B cell (primary cell): Measurements from ENCODE around the gene CD163L1. TPM values are rescaled to one million over a fixed set of nuclear protein-coding genes. Genes with fewer than 3 reads are reported as not detected.

Source experiments
- ATAC-seq: fragments of 200-7000 bp; cut with Tn5 transposase; one replicate; pipeline ENCODE4 v1.10.0; 2021; ENCODE audit warnings: low read depth, mild to moderate bottlenecking, moderate number of reproducible peaks, moderate library complexity
- CTCF ChIA-PET: fragments of 350-600 bp; sonication (Branson Sonifier 250); formaldehyde crosslinking; loops from one replicate; lab custom pipeline; 2021; ENCODE audit warnings: antibody characterized with exemption, inconsistent platforms; lab: Charles Lee
- POLR2A ChIA-PET: fragments of 350-600 bp; sonication (Branson Sonifier 250); formaldehyde crosslinking; loops from one replicate; lab custom pipeline; 2021; ENCODE audit warnings: antibody characterized with exemption; lab: Charles Lee
- DNase-seq: peaks from one replicate; pipeline ENCODE4 v3.0.0; 2013
- H2AFZ ChIP-seq: 2 replicates; pipeline ENCODE4 v1.6.1; 2012; ENCODE audit warnings: mild to moderate bottlenecking, low read depth, low read length; ENCODE audit not compliant: insufficient read depth, poor library complexity, severe bottlenecking
- H3K27ac ChIP-seq, 2 donors: 1 replicate in 1 of 2; 2 replicates in 1 of 2; pipeline ENCODE4 v1.5.1; 2012 to 2013; ENCODE audit warnings: low read length in 2 of 2, mild to moderate bottlenecking in 2 of 2, moderate library complexity in 1 of 2
- H3K27me3 ChIP-seq, 4 experiments: fragments of 200-600 bp in 1 of 4; sonication (generic) in 1 of 4; replicated peaks in 1 of 4; 1 replicate in 2 of 4; 2 replicates in 2 of 4; pipeline versions ENCODE4 v1.6.1 to v1.7.0; 2013 to 2016; ENCODE audit warnings: low read length in 3 of 4, mild to moderate bottlenecking in 2 of 4, mixed read lengths in 1 of 4, moderate library complexity in 1 of 4; ENCODE audit not compliant: insufficient read depth in 4 of 4, control insufficient read depth in 3 of 4; ENCODE audit errors: control extremely low read depth in 1 of 4
- H3K36me3 ChIP-seq, 2 experiments: replicated peaks in 1 of 2; 1 replicate in 1 of 2; 2 replicates in 1 of 2; pipeline versions ENCODE4 v1.6.1 to v1.7.1; 2013; ENCODE audit warnings: low read length in 1 of 2; ENCODE audit not compliant: insufficient read depth in 2 of 2, control insufficient read depth in 1 of 2; ENCODE audit errors: control extremely low read depth in 1 of 2, extremely low read depth in 1 of 2
- H3K4me1 ChIP-seq, 2 donors: fragments of 200-600 bp in 1 of 2; sonication (generic) in 1 of 2; 1 replicate in 1 of 2; 2 replicates in 1 of 2; pipeline versions ENCODE4 v1.5.1 to v1.6.1; 2013 to 2017; ENCODE audit warnings: low read length in 2 of 2; ENCODE audit not compliant: control insufficient read depth in 2 of 2, insufficient read depth in 2 of 2
- H3K4me2 ChIP-seq: replicated peaks from 2 replicates; pipeline ENCODE3; 2012; ENCODE audit warnings: mild to moderate bottlenecking, low read depth, low read length; ENCODE audit not compliant: poor library complexity, severe bottlenecking
- H3K4me3 ChIP-seq, 5 experiments: fragments of 200-600 bp in 1 of 5; sonication (generic) in 1 of 5; 1 replicate in 3 of 5; 2 replicates in 2 of 5; pipeline versions ENCODE4 v1.5.1 to v1.7.0; 2011 to 2016; ENCODE audit warnings: low read length in 4 of 5, mild to moderate bottlenecking in 4 of 5, low read depth in 2 of 5, control low read depth in 1 of 5, moderate library complexity in 1 of 5; ENCODE audit not compliant: insufficient read depth in 1 of 5; ENCODE audit errors: control extremely low read depth in 1 of 5, extremely low read depth in 1 of 5
- H3K79me2 ChIP-seq: fragments of 200-600 bp; sonication (generic); one replicate; pipeline ENCODE4 v1.6.0; 2016; ENCODE audit warnings: low read length; ENCODE audit not compliant: control insufficient read depth, insufficient read depth
- H3K9ac ChIP-seq: fragments of 200-600 bp; sonication (generic); 2 replicates; pipeline ENCODE4 v1.6.1; 2017; ENCODE audit warnings: mild to moderate bottlenecking, low read length, moderate library complexity
- H3K9me3 ChIP-seq, 3 donors: one replicate each; pipeline versions ENCODE4 v1.6.1 to v1.7.1; 2013; ENCODE audit warnings: low read length in 2 of 3; ENCODE audit not compliant: control insufficient read depth in 2 of 3, insufficient read depth in 1 of 3; ENCODE audit errors: control extremely low read depth in 1 of 3
- H4K20me1 ChIP-seq: 2 replicates; pipeline ENCODE4 v1.6.0; 2012; ENCODE audit warnings: mild to moderate bottlenecking, low read length; ENCODE audit not compliant: insufficient read depth, control insufficient read depth, poor library complexity, severe bottlenecking
- H3K27ac Mint-ChIP-seq: one replicate; pipeline ENCODE4 v1.8.0; 2021; ENCODE audit warnings: mixed read lengths
- H3K27me3 Mint-ChIP-seq: one replicate; pipeline ENCODE4 v1.8.0; 2021; ENCODE audit warnings: mixed read lengths
- H3K4me1 Mint-ChIP-seq: one replicate; pipeline ENCODE4 v1.8.0; 2021; ENCODE audit warnings: mixed read lengths
- H3K4me3 Mint-ChIP-seq: one replicate; pipeline ENCODE4 v1.8.0; 2021; ENCODE audit warnings: mixed read lengths
- H3K9me3 Mint-ChIP-seq: one replicate; pipeline ENCODE4 v1.8.0; 2022; ENCODE audit warnings: mixed read lengths; ENCODE audit not compliant: insufficient read depth
- CTCF ChIP-seq: fragments of 200-600 bp; IDR thresholded peaks from one replicate; pipeline ENCODE4 v1.8.0; 2022; ENCODE audit warnings: antibody characterized with exemption, mild to moderate bottlenecking
- EZH2 ChIP-seq: IDR thresholded peaks from 2 replicates; pipeline ENCODE4 v1.6.1; 2012; ENCODE audit warnings: borderline replicate concordance, low read depth, mild to moderate bottlenecking, moderate library complexity, low read length; ENCODE audit not compliant: insufficient read depth, poor library complexity, severe bottlenecking
- WGBS: methylation state at CpG from one replicate; pipeline ENCODE4 v1.1.5; 2013; ENCODE audit warnings: missing lambda C conversion rate; ENCODE audit not compliant: insufficient coverage; 5-methylcytosine and 5-hydroxymethylcytosine counted together
- intact Hi-C: fragments of 100-400 bp; cut with micrococcal nuclease; formaldehyde crosslinking; loops from one replicate; pipeline ENCODE4 v1.10.0; 2022
- polyA plus RNA-seq: library from polyadenylated mRNA; depleted of rRNA; stranded (reverse); fragments of >200 nt; gene quantifications from 2 replicates; pipeline ENCODE4 v1.2.3, GENCODE V29; 2012
- total RNA-seq, 2 donors: library from RNA; stranded (reverse); fragments of 120-200 nt in 1 of 2; gene quantifications; 1 replicate in 1 of 2; 2 replicates in 1 of 2; pipeline versions ENCODE4 v1.2.3 to v1.2.4, GENCODE V29; 2013 to 2022

Gene CD163L1
- total and polyA plus RNA-seq, 2 donors (not counting 1 experiment from before 2014, with no cell fraction given), result 0.32 TPM; not detected in 1

- Mint-ChIP-seq H3K4me3 (no peak overlapping the region), H3K4me1 (no peaks in the 10 kb centered on the region), H3K27me3 (peaks cover 5% of the 10 kb centered on the region), H3K27ac (no peak overlapping the region), H3K9me3 (no peaks in the 10 kb centered on the region)
- TF ChIP-seq EZH2 (no peak), CTCF (no peak)
- Histone ChIP-seq H3K27ac (no peak overlapping the region), H2AFZ (no peak overlapping the region), H3K27me3 (peaks cover 0 to 2% (median 0%) of the 10 kb centered on the region in 4 experiments), H3K9me3 (peaks cover 0 to 3% (median 0%) of the 10 kb centered on the region in 3 donors), H3K79me2 (no peaks in the 10 kb centered on the region), H3K4me1 (no peaks in the 10 kb centered on the region), H3K9ac (no peak overlapping the region), H3K4me2 (no peak overlapping the region), H4K20me1 (no peaks in the 10 kb centered on the region), H3K4me3 (no peak overlapping the region), H3K36me3 (no peaks in the 10 kb centered on the region)
- no peak for ATAC-seq
- DNase-seq, result no peak
- WGBS, result 66% methylated on average over 2 of the region's 5 CpGs
- intact Hi-C loops, result no loop called here
- POLR2A ChIA-PET, result no interaction called here
- CTCF ChIA-PET, result no interaction called here
Observed at GRCh38 chr12:7395950-7396349, 48.0 kb downstream of the CD163L1 start.

GRCh38 chr12:7387289-7387688 is 56.7 kb downstream of the CD163L1 start:
- CTCF ChIA-PET, result no interaction called here
- ATAC-seq (no peak), DNase-seq (no peak)
- intact Hi-C loops, result no loop called here
- Histone ChIP-seq H3K79me2 (no peaks in the 10 kb centered on the region), H3K36me3 (no peaks in the 10 kb centered on the region), H4K20me1 (no peaks in the 10 kb centered on the region), H3K4me3 (no peak overlapping the region), H3K27me3 (peaks cover 0 to 4% (median 3%) of the 10 kb centered on the region in 4 experiments), H3K4me2 (no peak overlapping the region), H2AFZ (no peak overlapping the region), H3K4me1 (no peaks in the 10 kb centered on the region), H3K27ac (no peak overlapping the region), H3K9ac (no peak overlapping the region), H3K9me3 (peaks cover 0 to 11% (median 4%) of the 10 kb centered on the region in 3 donors)
- WGBS, result no CpG with 5 or more reads among the region's 1 CpG
- POLR2A ChIA-PET, result no interaction called here
- Mint-ChIP-seq H3K4me1 (no peaks in the 10 kb centered on the region), H3K27me3 (peaks cover 9% of the 10 kb centered on the region), H3K4me3 (no peak overlapping the region), H3K9me3 (peaks cover 9% of the 10 kb centered on the region), H3K27ac (no peak overlapping the region)
- TF ChIP-seq CTCF (no peak), EZH2 (no peak)
